Suprapubic skin (tissue), 4 donors: ENCODE results near the gene XAF1.
"Not testable (repeated sequence)": the region's sequence is repeated elsewhere in the genome, so short reads cannot be mapped to it uniquely, and the experiment has no call there.

Experiments used
- EP300 ChIP-seq: sonication (generic); formaldehyde crosslinking; IDR thresholded peaks from one replicate; pipeline ENCODE4 v1.6.1; 2017; ENCODE audit warnings: antibody characterized with exemption
- POLR2A ChIP-seq, 2 donors: fragments of 450-650 bp; IDR thresholded peaks; one replicate each; pipeline ENCODE4 v1.6.1; 2017; ENCODE audit warnings: antibody characterized with exemption in 2 of 2, mild to moderate bottlenecking in 2 of 2, moderate library complexity in 2 of 2
- POLR2AphosphoS5 ChIP-seq, 3 donors: sonication (generic); formaldehyde crosslinking; IDR thresholded peaks; one replicate each; pipeline ENCODE4 v1.6.1; 2017; ENCODE audit warnings: antibody characterized with exemption in 3 of 3
- TF ChIP-seq, protein P1 (sequence below), 2 donors: fragments of 200-600 bp in 1 of 2; fragments of 450-650 bp in 1 of 2; sonication (generic) in 1 of 2; IDR thresholded peaks; one replicate each; pipeline ENCODE4 v1.5.1; 2016 to 2019; ENCODE audit warnings: antibody characterized with exemption in 2 of 2, mild to moderate bottlenecking in 1 of 2, moderate library complexity in 1 of 2

- not testable (repeated sequence) for TF ChIP-seq POLR2AphosphoS5 (IDR thresholded peaks at IDR 0.05); EP300; POLR2A (IDR thresholded peaks at IDR 0.05)
- TF ChIP-seq, protein P1, sequence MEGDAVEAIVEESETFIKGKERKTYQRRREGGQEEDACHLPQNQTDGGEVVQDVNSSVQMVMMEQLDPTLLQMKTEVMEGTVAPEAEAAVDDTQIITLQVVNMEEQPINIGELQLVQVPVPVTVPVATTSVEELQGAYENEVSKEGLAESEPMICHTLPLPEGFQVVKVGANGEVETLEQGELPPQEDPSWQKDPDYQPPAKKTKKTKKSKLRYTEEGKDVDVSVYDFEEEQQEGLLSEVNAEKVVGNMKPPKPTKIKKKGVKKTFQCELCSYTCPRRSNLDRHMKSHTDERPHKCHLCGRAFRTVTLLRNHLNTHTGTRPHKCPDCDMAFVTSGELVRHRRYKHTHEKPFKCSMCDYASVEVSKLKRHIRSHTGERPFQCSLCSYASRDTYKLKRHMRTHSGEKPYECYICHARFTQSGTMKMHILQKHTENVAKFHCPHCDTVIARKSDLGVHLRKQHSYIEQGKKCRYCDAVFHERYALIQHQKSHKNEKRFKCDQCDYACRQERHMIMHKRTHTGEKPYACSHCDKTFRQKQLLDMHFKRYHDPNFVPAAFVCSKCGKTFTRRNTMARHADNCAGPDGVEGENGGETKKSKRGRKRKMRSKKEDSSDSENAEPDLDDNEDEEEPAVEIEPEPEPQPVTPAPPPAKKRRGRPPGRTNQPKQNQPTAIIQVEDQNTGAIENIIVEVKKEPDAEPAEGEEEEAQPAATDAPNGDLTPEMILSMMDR (IDR thresholded peaks at IDR 0.05): not testable (repeated sequence)
Observed at GRCh38 chr17:6774906-6775305, 19.1 kb downstream of the XAF1 start.
